Measurements from ENCODE around the gene HES4.

DNA sequence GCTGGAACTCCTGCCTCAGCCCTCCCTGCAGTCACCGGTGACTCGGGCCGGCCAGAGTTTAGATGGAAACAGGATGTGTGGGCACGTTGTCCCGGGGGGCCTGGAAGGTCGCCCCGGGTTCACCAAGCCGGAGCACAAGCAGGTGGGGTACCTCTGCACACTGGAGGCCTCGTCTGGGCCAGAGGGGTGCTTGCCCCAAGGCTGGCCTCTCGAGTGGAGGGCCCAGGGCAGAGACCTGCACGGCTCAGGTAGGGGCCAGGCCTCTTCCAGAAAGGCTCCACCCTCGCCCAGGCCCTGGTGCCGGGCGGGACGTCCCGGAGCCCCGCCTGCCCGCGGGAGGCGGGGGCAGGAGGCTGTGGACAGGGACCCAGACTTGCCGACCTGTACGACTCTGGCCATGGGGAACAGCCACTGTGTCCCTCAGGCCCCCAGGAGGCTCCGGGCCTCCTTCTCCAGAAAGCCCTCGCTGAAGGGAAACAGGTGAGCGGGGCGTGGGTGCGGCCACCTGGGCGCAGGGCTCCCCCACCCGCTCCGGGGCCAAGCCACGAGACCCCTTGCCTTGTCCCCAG lies 33.7 kb downstream of the HES4 start, which contains the start of gene PLEKHN1:
- TF ChIP-seq CTCF (IDR thresholded peaks at IDR 0.05) (no peak), POLR2A (IDR thresholded peaks at IDR 0.05) (no peak)

All from lower leg skin (tissue), 3 donors.